Adrenal gland (tissue), 12 donors: Measurements from ENCODE around the gene LRRC10B. TPM values are rescaled to one million over a fixed set of nuclear protein-coding genes. Genes with fewer than 3 reads are reported as not detected.

Source experiments
- DNase-seq, 7 donors: peaks; one replicate each; pipeline ENCODE4 v3.0.0-alpha.2; 2019 to 2020
- H3K27ac ChIP-seq, 5 donors: fragments of 200-600 bp; sonication (generic) in 4 of 5; 1 replicate in 3 of 5; 2 replicates in 2 of 5; pipeline versions ENCODE4 v1.5.1 to v1.8.0; 2016 to 2020; ENCODE audit warnings: mild to moderate bottlenecking in 1 of 5
- H3K27me3 ChIP-seq: fragments of 200-600 bp; 2 replicates; pipeline ENCODE4 v1.8.0; 2021
- H3K36me3 ChIP-seq, 2 donors: fragments of 200-600 bp; replicated peaks in 1 of 2; 1 replicate in 1 of 2; 2 replicates in 1 of 2; pipeline versions ENCODE4 v1.5.1 to v1.8.0; 2018 to 2022
- H3K4me1 ChIP-seq, 2 donors: fragments of 200-600 bp; replicated peaks in 1 of 2; 1 replicate in 1 of 2; 2 replicates in 1 of 2; pipeline versions ENCODE4 v1.5.1 to v1.8.0; 2018 to 2021
- H3K4me3 ChIP-seq, 4 donors: fragments of 200-600 bp; sonication (generic) in 3 of 4; one replicate each; pipeline ENCODE4 v1.5.1; 2016 to 2018
- H3K9me3 ChIP-seq, 3 donors: fragments of 200-600 bp; sonication (generic) in 1 of 3; replicated peaks in 1 of 3; 1 replicate in 2 of 3; 2 replicates in 1 of 3; pipeline versions ENCODE4 v1.5.1 to v1.8.0; 2016 to 2021
- POLR2A ChIP-seq, 2 donors: fragments of 450-650 bp; IDR thresholded peaks; one replicate each; pipeline ENCODE4 v1.6.1; 2017; ENCODE audit warnings: antibody characterized with exemption in 2 of 2, mild to moderate bottlenecking in 2 of 2, moderate library complexity in 1 of 2
- WGBS, 4 donors: extraction: QIAGEN DNeasy Blood & Tissue Kit in 2 of 4; methylation state at CpG; one replicate each; pipeline versions ENCODE4 v1.1.5 to v1.1.7; 2013 to 2017; 5-methylcytosine and 5-hydroxymethylcytosine counted together
- intact Hi-C, 2 donors: fragments of 100-400 bp; cut with DNase I; formaldehyde crosslinking; loops; one replicate each; pipeline versions ENCODE4 v1.14.1 to v1.15.0; 2022 to 2023
- polyA plus RNA-seq, 3 donors: library from polyadenylated mRNA; stranded (reverse); fragments of 200-250 nt in 2 of 3; fragments of 350-450 nt in 1 of 3; fragmentation: Illumina TruSeq in 1 of 3; extraction: RNeasy Lipid Tissue Mini Kit (QIAGEN cat#74804) in 1 of 3; gene quantifications; one replicate each; pipeline ENCODE4 v1.2.3, GENCODE V29; 2013 to 2014
- total RNA-seq, 9 donors: library from RNA; depleted of rRNA in 4 of 9; stranded (reverse); fragments of >200 nt in 4 of 9; fragments of 120-200 nt in 1 of 9; fragmentation: NEBNext Ultra II Directional in 1 of 9; extraction: Animal tissue kit (Norgen Biotek cat#: 25700) in 1 of 9; gene quantifications; one replicate each; pipeline versions ENCODE4 v1.1.0 to v1.2.4, GENCODE V29; 2013 to 2023
- TF ChIP-seq, protein P1 (sequence below), 6 experiments: fragments of 450-650 bp in 4 of 6; fragments of 200-600 bp in 2 of 6; sonication (generic) in 1 of 6; IDR thresholded peaks; 1 replicate in 5 of 6; 2 replicates in 1 of 6; pipeline versions ENCODE4 v1.5.1 to v1.8.0; 2016 to 2021; ENCODE audit warnings: antibody characterized with exemption in 6 of 6, mild to moderate bottlenecking in 2 of 6, moderate library complexity in 1 of 6
- donor health status: healthy with polysubstance abuse.
- donor health status: Bipolar disorder and iron deficiency.
- donor health status: DM: yes; HTN: yes; CAD: no.
- donor health status: DM: no; HTN: no; CAD: no.
- donor health status: DM: no; HTN: no; CAD: no.
- donor health status: DM: yes; HTN: yes; CAD: no.

LRRC10B gene
- total and polyA plus RNA-seq, 12 donors = 0.06 to 2.6 (median 1.1) TPM; not detected in 3

- Histone ChIP-seq H3K36me3 (no peaks in the 10 kb centered on the region), H3K4me1 (peaks cover 0 to 10% of the 10 kb centered on the region in 2 donors), H3K9me3 (no peaks in the 10 kb centered on the region), H3K4me3 (no peak overlapping the region), H3K27ac (no peak overlapping the region), H3K27me3 (no peaks in the 10 kb centered on the region)
- 77 to 85% (median 79%) methylated on average over 2 to 7 of the region's 7 CpGs for WGBS, 4 donors
- intact Hi-C loops = no loop called here
- TF ChIP-seq, protein P1, sequence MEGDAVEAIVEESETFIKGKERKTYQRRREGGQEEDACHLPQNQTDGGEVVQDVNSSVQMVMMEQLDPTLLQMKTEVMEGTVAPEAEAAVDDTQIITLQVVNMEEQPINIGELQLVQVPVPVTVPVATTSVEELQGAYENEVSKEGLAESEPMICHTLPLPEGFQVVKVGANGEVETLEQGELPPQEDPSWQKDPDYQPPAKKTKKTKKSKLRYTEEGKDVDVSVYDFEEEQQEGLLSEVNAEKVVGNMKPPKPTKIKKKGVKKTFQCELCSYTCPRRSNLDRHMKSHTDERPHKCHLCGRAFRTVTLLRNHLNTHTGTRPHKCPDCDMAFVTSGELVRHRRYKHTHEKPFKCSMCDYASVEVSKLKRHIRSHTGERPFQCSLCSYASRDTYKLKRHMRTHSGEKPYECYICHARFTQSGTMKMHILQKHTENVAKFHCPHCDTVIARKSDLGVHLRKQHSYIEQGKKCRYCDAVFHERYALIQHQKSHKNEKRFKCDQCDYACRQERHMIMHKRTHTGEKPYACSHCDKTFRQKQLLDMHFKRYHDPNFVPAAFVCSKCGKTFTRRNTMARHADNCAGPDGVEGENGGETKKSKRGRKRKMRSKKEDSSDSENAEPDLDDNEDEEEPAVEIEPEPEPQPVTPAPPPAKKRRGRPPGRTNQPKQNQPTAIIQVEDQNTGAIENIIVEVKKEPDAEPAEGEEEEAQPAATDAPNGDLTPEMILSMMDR (IDR thresholded peaks at IDR 0.05) = no peak
- TF ChIP-seq POLR2A (IDR thresholded peaks at IDR 0.05) = no peak
- DNase-seq = no peak
These were observed 40.5 kb upstream of the LRRC10B start for GRCh38 chr11:61468002-61468401.

DNA sequence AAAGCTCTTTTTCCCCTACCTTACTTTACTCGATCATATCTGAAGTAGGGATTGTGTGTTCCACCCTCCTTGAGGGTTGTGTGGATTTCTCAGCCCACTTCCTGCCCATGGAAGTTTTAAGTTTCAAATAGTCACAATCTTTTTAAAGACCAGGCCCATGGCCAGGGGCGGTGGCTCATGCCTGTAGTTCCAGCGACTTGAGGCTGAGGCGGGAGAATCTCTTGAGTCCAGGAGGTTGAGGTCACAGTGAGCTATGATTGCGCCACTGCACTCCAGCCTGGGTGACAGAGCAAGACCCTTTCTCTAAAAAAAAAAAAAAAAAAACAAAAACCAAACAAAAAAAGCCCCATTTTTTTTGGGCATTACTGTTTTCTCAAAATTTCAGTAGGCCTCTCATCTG lies 36.3 kb upstream of the LRRC10B start:
- peaks cover 0 to 17% of the 10 kb centered on the region in 2 donors for H3K4me1 ChIP-seq
- H3K27me3 ChIP-seq = no peaks in the 10 kb centered on the region
- H3K36me3 ChIP-seq = no peaks in the 10 kb centered on the region
- peak in 6 of 7 donors; percentile 45 to 77 (median 52) for DNase-seq
- no peak for TF ChIP-seq POLR2A (IDR thresholded peaks at IDR 0.05)
- TF ChIP-seq, protein P1 (IDR thresholded peaks at IDR 0.05) = no peak
- no peak overlapping the region for H3K4me3 ChIP-seq
- WGBS, 4 donors = 53 to 76% (median 69%) methylated on average over 5 of the region's 5 CpGs
- peak overlapping the region in 3 of 5 donors; percentile 31 to 77 (median 71) for H3K27ac ChIP-seq
- H3K9me3 ChIP-seq = no peaks in the 10 kb centered on the region
- intact Hi-C loops = no loop called here

DNA sequence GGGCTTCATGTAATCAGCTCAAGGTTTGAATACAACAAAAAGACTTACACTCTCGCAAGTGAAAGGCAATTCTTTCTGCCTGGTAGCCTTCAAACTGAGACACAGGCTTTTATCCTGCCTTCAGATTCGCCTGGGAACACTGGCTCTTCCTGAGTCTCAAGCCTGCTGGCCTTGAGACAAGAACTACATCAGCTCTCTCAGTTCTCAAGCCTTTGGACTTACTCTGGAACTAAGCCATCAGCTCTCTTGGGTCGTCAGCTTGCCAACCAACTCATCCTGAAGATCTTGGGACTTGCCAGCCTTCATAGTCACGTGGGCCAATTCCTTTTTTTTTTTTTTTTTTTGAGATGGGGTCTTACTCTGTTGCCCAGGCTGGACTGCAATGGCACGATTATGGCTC lies 35.7 kb upstream of the LRRC10B start:
- WGBS, 4 donors = 34 to 60% (median 46%) methylated on average over 5 of the region's 5 CpGs
- H3K27ac ChIP-seq = peak overlapping the region in 3 of 5 donors; percentile 31 to 77 (median 71)
- no peaks in the 10 kb centered on the region for H3K27me3 ChIP-seq
- no peak overlapping the region for H3K4me3 ChIP-seq
- peak; percentile 40 to 81 (median 71) for DNase-seq
- H3K9me3 ChIP-seq = no peaks in the 10 kb centered on the region
- TF ChIP-seq, protein P1 (IDR thresholded peaks at IDR 0.05) = no peak
- TF ChIP-seq POLR2A (IDR thresholded peaks at IDR 0.05) = no peak
- intact Hi-C loops = no loop called here
- no peaks in the 10 kb centered on the region for H3K36me3 ChIP-seq
- peaks cover 0 to 23% of the 10 kb centered on the region in 2 donors for H3K4me1 ChIP-seq

GRCh38 chr11:61473370-61474012 lies 35.1 kb upstream of the LRRC10B start:
- H3K36me3 ChIP-seq = no peaks in the 10 kb centered on the region
- no peak overlapping the region for H3K4me3 ChIP-seq
- H3K4me1 ChIP-seq = peaks cover 0 to 26% of the 10 kb centered on the region in 2 donors
- no peaks in the 10 kb centered on the region for H3K27me3 ChIP-seq
- WGBS, 4 donors = 71 to 75% (median 74%) methylated on average over 3 of the region's 3 CpGs
- TF ChIP-seq POLR2A (IDR thresholded peaks at IDR 0.05) = no peak
- TF ChIP-seq, protein P1 (IDR thresholded peaks at IDR 0.05) = no peak
- intact Hi-C loops = no loop called here
- peak overlapping the region in 1 of 5 donors; percentile 54 for H3K27ac ChIP-seq
- no peak for DNase-seq
- H3K9me3 ChIP-seq = no peaks in the 10 kb centered on the region
